PFSK-1 (cell line): ENCODE results near the gene RAB31.

Experiments used
- FOXP2 ChIP-seq: optimal IDR thresholded peaks from 2 replicates; pipeline ENCODE3; 2011; ENCODE audit warnings: borderline replicate concordance, control low read depth, inconsistent platforms; ENCODE audit not compliant: insufficient read depth; ENCODE audit errors: extremely low read length, extremely low read depth
- POLR2AphosphoS5 ChIP-seq: IDR thresholded peaks from 2 replicates; pipeline ENCODE4 v1.6.1; 2012; ENCODE audit warnings: low read depth, mild to moderate bottlenecking, control low read depth, low read length, moderate library complexity
- SIN3A ChIP-seq: IDR thresholded peaks from 2 replicates; pipeline ENCODE4 v1.6.1; 2012; ENCODE audit warnings: mild to moderate bottlenecking, low read length, moderate library complexity, borderline replicate concordance; ENCODE audit not compliant: insufficient read depth
- TAF1 ChIP-seq: IDR thresholded peaks from 2 replicates; pipeline ENCODE4 v1.6.1; 2012; ENCODE audit warnings: low read length, control low read depth, borderline replicate concordance; ENCODE audit not compliant: insufficient read depth
- TF ChIP-seq, protein P1 (sequence below), 2 experiments: IDR thresholded peaks; 2 replicates each; pipeline versions ENCODE4 v1.6.1 to v1.8.0; 2011 to 2012; ENCODE audit warnings: low read depth in 2 of 2, low read length in 2 of 2, control low read depth in 1 of 2, inconsistent platforms in 1 of 2, mild to moderate bottlenecking in 1 of 2, moderate library complexity in 1 of 2; ENCODE audit not compliant: insufficient read depth in 1 of 2

Gene RAB31

DNA sequence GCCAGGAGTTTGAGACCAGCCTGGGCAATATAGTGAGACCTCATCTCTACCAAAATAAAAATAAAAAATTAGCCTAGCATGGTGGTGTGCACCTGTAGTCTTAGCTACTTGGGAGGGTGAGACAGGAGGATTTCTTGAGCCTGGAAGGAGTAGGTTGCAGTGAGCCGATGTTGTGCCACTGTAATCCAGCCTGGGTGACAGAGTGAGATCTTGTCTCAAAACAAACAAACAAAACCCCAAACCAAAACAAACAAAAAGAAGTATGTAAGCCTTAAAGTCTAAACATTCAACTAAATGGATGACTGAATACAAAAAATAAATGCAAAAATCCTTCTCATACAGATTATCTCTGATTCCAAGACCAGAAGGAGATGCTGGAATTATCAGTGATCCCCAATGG is 58.6 kb downstream of the RAB31 start:
- no peak for TF ChIP-seq POLR2AphosphoS5
- no peak for TF ChIP-seq SIN3A
- TF ChIP-seq, protein P1, sequence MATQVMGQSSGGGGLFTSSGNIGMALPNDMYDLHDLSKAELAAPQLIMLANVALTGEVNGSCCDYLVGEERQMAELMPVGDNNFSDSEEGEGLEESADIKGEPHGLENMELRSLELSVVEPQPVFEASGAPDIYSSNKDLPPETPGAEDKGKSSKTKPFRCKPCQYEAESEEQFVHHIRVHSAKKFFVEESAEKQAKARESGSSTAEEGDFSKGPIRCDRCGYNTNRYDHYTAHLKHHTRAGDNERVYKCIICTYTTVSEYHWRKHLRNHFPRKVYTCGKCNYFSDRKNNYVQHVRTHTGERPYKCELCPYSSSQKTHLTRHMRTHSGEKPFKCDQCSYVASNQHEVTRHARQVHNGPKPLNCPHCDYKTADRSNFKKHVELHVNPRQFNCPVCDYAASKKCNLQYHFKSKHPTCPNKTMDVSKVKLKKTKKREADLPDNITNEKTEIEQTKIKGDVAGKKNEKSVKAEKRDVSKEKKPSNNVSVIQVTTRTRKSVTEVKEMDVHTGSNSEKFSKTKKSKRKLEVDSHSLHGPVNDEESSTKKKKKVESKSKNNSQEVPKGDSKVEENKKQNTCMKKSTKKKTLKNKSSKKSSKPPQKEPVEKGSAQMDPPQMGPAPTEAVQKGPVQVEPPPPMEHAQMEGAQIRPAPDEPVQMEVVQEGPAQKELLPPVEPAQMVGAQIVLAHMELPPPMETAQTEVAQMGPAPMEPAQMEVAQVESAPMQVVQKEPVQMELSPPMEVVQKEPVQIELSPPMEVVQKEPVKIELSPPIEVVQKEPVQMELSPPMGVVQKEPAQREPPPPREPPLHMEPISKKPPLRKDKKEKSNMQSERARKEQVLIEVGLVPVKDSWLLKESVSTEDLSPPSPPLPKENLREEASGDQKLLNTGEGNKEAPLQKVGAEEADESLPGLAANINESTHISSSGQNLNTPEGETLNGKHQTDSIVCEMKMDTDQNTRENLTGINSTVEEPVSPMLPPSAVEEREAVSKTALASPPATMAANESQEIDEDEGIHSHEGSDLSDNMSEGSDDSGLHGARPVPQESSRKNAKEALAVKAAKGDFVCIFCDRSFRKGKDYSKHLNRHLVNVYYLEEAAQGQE (IDR thresholded peaks at IDR 0.05; ENCODE audit: insufficient read depth in 1 of 2, low read depth in 2 of 2, low read length in 2 of 2), result no peak
- no peak for TF ChIP-seq FOXP2
- TF ChIP-seq TAF1, result no peak

DNA sequence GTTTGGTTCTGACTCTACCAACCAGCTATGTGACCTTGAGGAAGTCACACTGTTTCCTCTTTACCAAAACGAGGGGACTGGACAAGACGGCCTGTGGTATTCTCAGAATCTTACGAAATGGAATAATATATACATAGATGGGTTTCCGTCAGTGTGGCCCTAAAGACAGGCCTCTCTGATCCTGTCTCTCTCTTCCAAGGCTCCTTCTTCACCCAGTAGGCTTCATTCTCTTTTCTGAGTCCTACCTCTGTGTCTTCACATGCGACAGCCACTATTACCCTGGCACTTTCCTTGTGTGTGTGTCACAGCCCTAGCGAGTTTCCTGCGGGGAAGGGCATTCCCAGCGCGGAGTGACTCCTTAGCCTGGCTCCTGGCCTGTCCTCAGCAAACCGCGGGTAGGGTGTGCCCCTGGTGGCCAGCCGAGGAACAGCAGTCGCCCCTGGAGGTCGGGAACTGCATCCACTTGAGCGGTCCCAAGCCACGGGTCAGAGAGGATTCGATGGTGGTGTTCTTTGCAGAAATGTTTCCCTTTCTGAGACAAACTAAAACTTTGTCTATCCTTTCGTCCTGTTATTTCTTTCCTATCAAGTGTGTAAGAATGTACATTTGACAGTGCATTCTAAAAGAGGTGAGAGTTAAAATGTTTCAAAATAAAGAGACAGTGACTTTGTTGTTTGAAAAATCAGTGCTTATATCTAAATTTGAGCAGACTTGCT is 63.3 kb downstream of the RAB31 start:
- TF ChIP-seq FOXP2, result peak; percentile 76
- TF ChIP-seq, protein P1 (IDR thresholded peaks at IDR 0.05; ENCODE audit: insufficient read depth in 1 of 2, low read depth in 2 of 2, low read length in 2 of 2), result no peak

DNA sequence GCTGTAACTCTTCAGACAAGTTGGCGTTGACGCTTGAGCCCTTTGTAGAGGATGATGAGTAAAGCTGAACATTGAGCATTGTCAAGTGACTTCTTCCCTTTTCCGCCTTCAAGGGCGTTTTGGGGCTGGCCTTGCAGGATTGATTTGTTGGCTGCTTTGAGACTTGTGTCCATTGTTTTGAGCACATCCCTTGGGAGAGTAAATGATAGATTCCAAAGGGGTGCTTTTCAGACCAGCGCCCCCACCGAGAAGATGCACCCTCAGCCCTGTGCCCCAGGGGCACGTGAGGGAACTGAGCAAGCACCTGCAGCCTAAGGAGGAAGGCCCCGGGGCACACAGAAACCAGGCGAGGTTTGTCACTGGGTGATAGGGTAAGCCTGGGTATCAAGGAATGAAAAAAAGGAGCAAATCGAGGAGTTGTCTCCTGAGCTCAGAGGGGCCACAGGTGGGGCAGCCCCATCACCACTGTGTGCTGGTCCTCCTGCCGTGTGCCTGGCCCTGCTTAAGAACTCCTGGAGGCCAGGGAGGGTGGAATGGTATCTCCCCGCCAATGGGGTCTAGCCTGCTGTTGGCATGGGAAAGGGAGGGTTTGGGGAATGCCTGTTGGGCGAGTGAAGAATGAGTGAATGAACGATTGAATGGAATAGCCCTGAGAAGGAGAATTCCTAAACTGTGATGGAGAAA is 64.0 kb downstream of the RAB31 start:
- TF ChIP-seq POLR2AphosphoS5 (no peak), SIN3A (no peak), TAF1 (no peak), FOXP2 (no peak)
- TF ChIP-seq, protein P1 (IDR thresholded peaks at IDR 0.05; ENCODE audit: insufficient read depth in 1 of 2, low read depth in 2 of 2, low read length in 2 of 2), result no peak

DNA sequence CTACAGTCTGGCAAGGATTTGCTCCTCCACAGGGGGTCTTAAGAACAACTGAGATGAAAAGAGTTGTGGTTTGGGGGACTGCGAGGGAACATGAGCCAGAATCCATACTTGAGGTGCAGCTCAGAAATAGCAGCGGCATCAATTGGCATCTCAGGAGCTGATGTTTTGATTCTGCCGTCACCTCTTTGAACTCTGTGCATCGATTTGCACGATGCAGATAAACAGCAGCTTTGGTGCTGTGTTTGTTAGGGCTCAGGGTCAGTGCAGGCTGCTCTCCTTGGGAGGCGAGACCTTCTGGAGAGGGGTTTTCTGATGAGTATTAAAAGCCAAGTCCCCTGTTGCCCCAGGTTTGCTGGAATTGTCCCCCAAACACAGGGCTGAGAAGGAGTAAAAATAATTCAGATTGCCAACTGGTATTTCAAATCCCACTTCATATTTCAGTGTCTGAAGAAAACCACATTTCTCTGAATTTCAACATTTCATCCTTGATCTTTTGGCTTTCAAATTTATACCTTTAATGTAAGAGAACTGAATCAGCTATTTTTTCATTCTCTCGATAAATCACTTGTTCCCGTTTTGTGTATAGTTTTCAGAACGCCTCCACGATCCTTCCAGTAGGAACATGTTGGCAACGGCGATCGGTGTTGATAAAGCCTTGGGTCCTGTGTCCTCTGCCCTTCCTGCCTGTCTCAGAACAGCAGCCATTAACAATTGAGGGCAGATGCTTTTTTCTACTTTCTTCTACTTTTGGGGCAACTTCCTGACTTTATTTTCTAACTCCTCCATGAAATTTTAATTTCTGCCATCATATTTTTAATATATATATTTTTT is 65.0 kb downstream of the RAB31 start:
- TF ChIP-seq SIN3A, result no peak
- TF ChIP-seq POLR2AphosphoS5, result no peak
- no peak for TF ChIP-seq TAF1
- TF ChIP-seq, protein P1 (IDR thresholded peaks at IDR 0.05; ENCODE audit: insufficient read depth in 1 of 2, low read depth in 2 of 2, low read length in 2 of 2), result no peak
- TF ChIP-seq FOXP2, result no peak
